H1 (cell line): ENCODE data around the gene ST8SIA3. TPM values are rescaled to one million over a fixed set of nuclear protein-coding genes. Genes with fewer than 3 reads are reported as not detected.

Source experiments
- CTCF ChIA-PET: fragments of 300-600 bp; sonication (Branson Sonifier 250); formaldehyde crosslinking; loops from one replicate; lab custom pipeline; 2021; ENCODE audit not compliant: partially characterized antibody; lab: Charles Lee
- POLR2A ChIA-PET: fragments of 300-600 bp; sonication (Branson Sonifier 250); formaldehyde crosslinking; loops from one replicate; lab custom pipeline; 2021; ENCODE audit warnings: inconsistent platforms; ENCODE audit not compliant: partially characterized antibody; lab: Charles Lee
- DNase-seq, 2 experiments: peaks; one replicate each; pipeline versions ENCODE4 v3.0.0 to v3.0.0-alpha.2; 2010 to 2022; ENCODE audit warnings: low spot score in 2 of 2, low read depth in 1 of 2, mixed read lengths in 1 of 2
- FAIRE-seq: peaks from 2 replicates; lab custom pipeline; 2011; peaks lifted over from hg19 to GRCh38; lab: Jason Lieb, UNC
- H2AFZ ChIP-seq: 2 replicates; pipeline ENCODE4 v1.8.1; 2012; ENCODE audit warnings: low read length, inconsistent platforms
- H2AK5ac ChIP-seq: 2 replicates; pipeline ENCODE4 v1.6.1; 2013; ENCODE audit warnings: low read depth, low read length
- H2BK120ac ChIP-seq: replicated peaks from 2 replicates; pipeline ENCODE3; 2013; ENCODE audit warnings: low read depth, low read length, inconsistent platforms
- H2BK12ac ChIP-seq: 2 replicates; pipeline ENCODE4 v1.6.1; 2013; ENCODE audit warnings: low read depth, low read length
- H2BK15ac ChIP-seq: 2 replicates; pipeline ENCODE4 v1.6.1; 2013; ENCODE audit warnings: low read length
- H2BK20ac ChIP-seq: 2 replicates; pipeline ENCODE4 v1.6.1; 2013; ENCODE audit warnings: low read length
- H2BK5ac ChIP-seq: 2 replicates; pipeline ENCODE4 v1.6.1; 2013; ENCODE audit warnings: low read depth, low read length
- H3K14ac ChIP-seq: 2 replicates; pipeline ENCODE4 v1.6.1; 2013; ENCODE audit warnings: inconsistent platforms; ENCODE audit not compliant: insufficient read length
- H3K18ac ChIP-seq: 2 replicates; pipeline ENCODE4 v1.6.1; 2013; ENCODE audit warnings: low read length; ENCODE audit errors: extremely low read depth
- H3K23ac ChIP-seq: 2 replicates; pipeline ENCODE4 v1.6.1; 2013; ENCODE audit warnings: inconsistent platforms; ENCODE audit not compliant: insufficient read length
- H3K23me2 ChIP-seq: 2 replicates; pipeline ENCODE4 v1.6.1; 2013; ENCODE audit warnings: low read depth, low read length
- H3K27ac ChIP-seq: 2 replicates; pipeline ENCODE4 v1.6.1; 2011; ENCODE audit warnings: low read depth, low read length, inconsistent platforms
- H3K27me3 ChIP-seq, 4 experiments: replicated peaks in 1 of 4; 1 replicate in 1 of 4; 2 replicates in 3 of 4; pipeline versions ENCODE4 v1.6.1 to v1.8.1; 2011 to 2013; ENCODE audit warnings: low read length in 3 of 4, mild to moderate bottlenecking in 3 of 4, inconsistent platforms in 2 of 4, mixed read lengths in 2 of 4, moderate library complexity in 1 of 4; ENCODE audit not compliant: control insufficient read depth in 3 of 4, insufficient read depth in 3 of 4; ENCODE audit errors: extremely low read depth in 1 of 4
- H3K36me3 ChIP-seq, 4 experiments: 2 replicates each; pipeline versions ENCODE4 v1.6.1 to v1.8.1; 2011 to 2013; ENCODE audit warnings: mild to moderate bottlenecking in 4 of 4, low read length in 3 of 4, moderate library complexity in 2 of 4, control low read depth in 1 of 4, inconsistent platforms in 1 of 4; ENCODE audit not compliant: insufficient read depth in 4 of 4, control insufficient read depth in 2 of 4
- H3K4ac ChIP-seq: replicated peaks from 2 replicates; pipeline ENCODE3; 2013; ENCODE audit warnings: low read length, low read depth, mixed read lengths, inconsistent platforms; ENCODE audit not compliant: insufficient read length
- H3K4me1 ChIP-seq, 4 experiments: replicated peaks in 1 of 4; 1 replicate in 1 of 4; 2 replicates in 3 of 4; pipeline versions ENCODE4 v1.6.1 to v1.8.1; 2011 to 2013; ENCODE audit warnings: low read length in 3 of 4, inconsistent platforms in 2 of 4, mixed read lengths in 1 of 4; ENCODE audit not compliant: insufficient read depth in 4 of 4, control insufficient read depth in 3 of 4
- H3K4me2 ChIP-seq, 2 experiments: 2 replicates each; pipeline versions ENCODE4 v1.6.1 to v1.8.1; 2011 to 2013; ENCODE audit warnings: low read depth in 2 of 2, low read length in 2 of 2, control low read depth in 1 of 2, inconsistent platforms in 1 of 2, mild to moderate bottlenecking in 1 of 2; ENCODE audit not compliant: insufficient read depth in 1 of 2
- H3K4me3 ChIP-seq, 4 experiments: fragments of 200-600, 300-600 bp in 1 of 4; sonication (generic), shearing (Covaris generic), sonication (Bioruptor Twin) in 1 of 4; 2 replicates each; pipeline versions ENCODE4 v1.5.1 to v1.8.1; 2011 to 2016; ENCODE audit warnings: low read length in 4 of 4, low read depth in 3 of 4, control low read depth in 2 of 4, inconsistent platforms in 2 of 4, mild to moderate bottlenecking in 2 of 4, mixed read lengths in 1 of 4, moderate library complexity in 1 of 4; ENCODE audit not compliant: insufficient read depth in 2 of 4; ENCODE audit errors: extremely low read depth in 1 of 4
- H3K56ac ChIP-seq: replicated peaks from 2 replicates; pipeline ENCODE3; 2013; ENCODE audit warnings: low read depth, mild to moderate bottlenecking, mixed read lengths, low read length, inconsistent platforms; ENCODE audit not compliant: insufficient read length
- H3K79me1 ChIP-seq: 2 replicates; pipeline ENCODE4 v1.6.1; 2013; ENCODE audit warnings: low read depth, low read length, control low read depth
- H3K79me2 ChIP-seq, 2 experiments: 2 replicates each; pipeline versions ENCODE4 v1.6.1 to v1.8.1; 2012 to 2013; ENCODE audit warnings: low read length in 2 of 2, mild to moderate bottlenecking in 2 of 2, inconsistent platforms in 1 of 2; ENCODE audit not compliant: insufficient read depth in 2 of 2, control insufficient read depth in 1 of 2
- H3K9ac ChIP-seq, 4 experiments: replicated peaks in 1 of 4; 1 replicate in 1 of 4; 2 replicates in 3 of 4; pipeline versions ENCODE4 v1.6.1 to v1.8.1; 2011 to 2013; ENCODE audit warnings: low read depth in 3 of 4, low read length in 3 of 4, control low read depth in 2 of 4, mild to moderate bottlenecking in 2 of 4, moderate library complexity in 2 of 4, inconsistent platforms in 1 of 4; ENCODE audit errors: extremely low read depth in 1 of 4
- H3K9me3 ChIP-seq, 2 experiments: 2 replicates each; pipeline versions ENCODE4 v1.6.1 to v1.8.1; 2012 to 2013; ENCODE audit warnings: mild to moderate bottlenecking in 2 of 2, moderate library complexity in 2 of 2, control low read depth in 1 of 2, inconsistent platforms in 1 of 2, low read depth in 1 of 2, low read length in 1 of 2, mixed read lengths in 1 of 2; ENCODE audit not compliant: insufficient read depth in 2 of 2
- H4K20me1 ChIP-seq, 2 experiments: replicated peaks in 1 of 2; 2 replicates each; pipeline versions ENCODE3 to v1.8.1; 2011 to 2013; ENCODE audit warnings: inconsistent platforms in 2 of 2, low read length in 2 of 2, mild to moderate bottlenecking in 1 of 2; ENCODE audit not compliant: insufficient read depth in 2 of 2, control insufficient read depth in 1 of 2
- H4K5ac ChIP-seq: 2 replicates; pipeline ENCODE4 v1.6.1; 2013; ENCODE audit warnings: low read length, low read depth, mixed read lengths, inconsistent platforms; ENCODE audit not compliant: insufficient read length
- H4K8ac ChIP-seq: 2 replicates; pipeline ENCODE4 v1.8.0; 2013; ENCODE audit warnings: mild to moderate bottlenecking, moderate library complexity, low read length, inconsistent platforms; ENCODE audit not compliant: insufficient read depth; ENCODE audit errors: extremely low read depth
- H4K91ac ChIP-seq: replicated peaks from 2 replicates; pipeline ENCODE3; 2013; ENCODE audit warnings: low read length, mixed read lengths, inconsistent platforms; ENCODE audit not compliant: insufficient read length
- CBX5 ChIP-seq: fragments of 300-800, 300-1000 bp; sonication (generic); IDR thresholded peaks from 2 replicates; pipeline ENCODE4 v1.7.1; 2016; ENCODE audit warnings: antibody characterized with exemption, low read length, low read depth
- E2F6 ChIP-seq: IDR thresholded peaks from 2 replicates; pipeline ENCODE4 v1.6.1; 2012; ENCODE audit warnings: inconsistent platforms
- HDAC6 ChIP-seq: IDR thresholded peaks from one replicate; pipeline ENCODE4 v1.7.1; 2012; ENCODE audit warnings: low read depth, mild to moderate bottlenecking, inconsistent platforms, low read length, moderate library complexity
- JUN ChIP-seq: IDR thresholded peaks from 2 replicates; pipeline ENCODE4 v1.6.1; 2011; ENCODE audit warnings: low read depth, mild to moderate bottlenecking, improper control_type of control experiment, low read length
- NANOG ChIP-seq: IDR thresholded peaks from 2 replicates; pipeline ENCODE4 v1.6.1; 2011; ENCODE audit warnings: low read length, low read depth, mild to moderate bottlenecking, inconsistent platforms; ENCODE audit not compliant: insufficient read depth, poor library complexity, severe bottlenecking
- RAD21 ChIP-seq, 2 experiments: IDR thresholded peaks in 1 of 2; conservative IDR thresholded peaks in 1 of 2; 2 replicates each; pipeline ENCODE4 v1.6.1; 2011; ENCODE audit warnings: low read depth in 2 of 2, low read length in 2 of 2, improper control_type of control experiment in 1 of 2, inconsistent platforms in 1 of 2, mild to moderate bottlenecking in 1 of 2, moderate library complexity in 1 of 2
- RBBP5 ChIP-seq: IDR thresholded peaks from 2 replicates; pipeline ENCODE4 v1.7.1; 2012; ENCODE audit warnings: low read depth, mild to moderate bottlenecking, inconsistent platforms, low read length, moderate library complexity, borderline replicate concordance
- RNF2 ChIP-seq: fragments of 200-900, 300-1000 bp; sonication (generic); IDR thresholded peaks from 2 replicates; pipeline ENCODE4 v1.7.1; 2016; ENCODE audit warnings: borderline replicate concordance, low read depth, mild to moderate bottlenecking, antibody characterized with exemption, low read length; ENCODE audit not compliant: poor library complexity, severe bottlenecking; ENCODE audit errors: missing control alignments
- SAP30 ChIP-seq: fragments of 300-600 bp; sonication (generic); IDR thresholded peaks from 2 replicates; pipeline ENCODE4 v1.7.1; 2012; ENCODE audit warnings: low read length, moderate library complexity, mild to moderate bottlenecking, inconsistent platforms; ENCODE audit not compliant: insufficient read depth, insufficient replicate concordance
- SP4 ChIP-seq: IDR thresholded peaks from 2 replicates; pipeline ENCODE4 v1.6.1; 2012; ENCODE audit warnings: low read length, inconsistent platforms
- YY1 ChIP-seq: IDR thresholded peaks from 2 replicates; pipeline ENCODE4 v1.6.1; 2011; ENCODE audit warnings: low read depth, mild to moderate bottlenecking, low read length
- ZNF274 ChIP-seq: IDR thresholded peaks from 2 replicates; pipeline ENCODE4 v1.7.0; 2012; ENCODE audit warnings: low read length, borderline replicate concordance; ENCODE audit errors: extremely low read depth
- WGBS, 2 experiments: shearing (Covaris generic) in 1 of 2; methylation state at CpG; one replicate each; pipeline versions ENCODE4 v1.1.6 to v1.1.7; 2013 to 2015; ENCODE audit warnings: low lambda C conversion rate in 2 of 2, mixed read lengths in 2 of 2, inconsistent platforms in 1 of 2, low coverage in 1 of 2, missing lambda C conversion rate in 1 of 2; ENCODE audit not compliant: insufficient replicate concordance in 2 of 2, insufficient coverage in 1 of 2, insufficient read length in 1 of 2; ENCODE audit errors: extremely low coverage in 1 of 2, missing lambda C conversion rate in 1 of 2; 5-methylcytosine and 5-hydroxymethylcytosine counted together
- polyA plus RNA-seq, 7 experiments: library from polyadenylated mRNA; depleted of rRNA in 3 of 7; stranded (reverse) in 5 of 7; unstranded in 2 of 7; fragments of >200 nt in 5 of 7; fragments of 200-250 nt in 2 of 7; gene quantifications; 1 replicate in 5 of 7; 2 replicates in 1 of 7; 4 replicates in 1 of 7; pipeline versions ENCODE4 v1.2.1 to v1.2.3, GENCODE V29; 2011 to 2013; ENCODE audit warnings: missing spikeins in 2 of 7, mixed read lengths in 2 of 7
- total RNA-seq: library from RNA; stranded (reverse); fragmentation: NEBNext Ultra II Directional; extraction: Animal tissue kit (Norgen Biotek cat#: 25700); gene quantifications from 2 replicates; pipeline ENCODE4 v1.2.1, GENCODE V29; 2021

ST8SIA3 gene
- total and polyA plus RNA-seq, 2 of the 8 experiments (the other 6 are each of a cell fraction or from before 2014, with no cell fraction given): 1.2 to 3.7 TPM

GRCh38 chr18:57366528-57367081, 14.2 kb downstream of the ST8SIA3 start:
- Histone ChIP-seq H2BK12ac (no peak overlapping the region), H3K4me1 (no peaks in the 10 kb centered on the region), H3K4me2 (no peak overlapping the region), H4K8ac (no peak overlapping the region), H3K36me3 (no peaks in the 10 kb centered on the region), H2AK5ac (no peak overlapping the region), H3K79me2 (no peaks in the 10 kb centered on the region), H3K27ac (no peak overlapping the region), H2BK120ac (no peak overlapping the region), H2BK20ac (no peak overlapping the region), H3K79me1 (no peaks in the 10 kb centered on the region), H3K56ac (no peak overlapping the region), H3K14ac (no peak overlapping the region), H3K27me3 (no peaks in the 10 kb centered on the region; a peak in 1 of 7 replicates), H4K20me1 (no peaks in the 10 kb centered on the region), H3K9ac (no peak overlapping the region), H2AFZ (no peak overlapping the region), H3K4ac (no peak overlapping the region), H4K5ac (no peak overlapping the region), H4K91ac (no peak overlapping the region), H3K9me3 (no peaks in the 10 kb centered on the region), H2BK15ac (no peak overlapping the region), H3K23ac (no peak overlapping the region), H3K18ac (no peak overlapping the region), H3K23me2 (no peaks in the 10 kb centered on the region), H3K4me3 (no peak overlapping the region), H2BK5ac (no peak overlapping the region)
- POLR2A ChIA-PET: interaction anchor here (0.7 kb wide), 1 partner anchor 696 kb away, joined by 3 read pairs; no protein-coding TSS in a partner anchor
- DNase-seq: no peak
- CTCF ChIA-PET: no interaction called here
- WGBS, 2 experiments: 91% methylated on average over 2 of the region's 2 CpGs; no CpG with 5 or more reads in 1 of the 2 experiments
- no peak for FAIRE-seq
- TF ChIP-seq JUN (no peak), SAP30 (no peak), NANOG (no peak), E2F6 (no peak), CBX5 (no peak), HDAC6 (no peak), SP4 (no peak), RNF2 (no peak), RBBP5 (no peak), YY1 (no peak), ZNF274 (no peak), RAD21 (IDR thresholded peaks at IDR 0.05 in 1 of 2, conservative IDR thresholded peaks at IDR 0.05 in 1 of 2; ENCODE audit: low read depth in 2 of 2, low read length in 2 of 2) (no peak)
